Trophoblast cell (in vitro differentiated cells and primary cell): ENCODE data around the gene GCSAM.

Experiments used
- DNase-seq, 2 donors: peaks; one replicate each; pipeline ENCODE4 v3.0.0-alpha.2; 2016
- H2AFZ ChIP-seq: 2 replicates; pipeline ENCODE4 v1.6.1; 2013; ENCODE audit warnings: low read length, moderate library complexity, mild to moderate bottlenecking; ENCODE audit not compliant: insufficient read depth, poor library complexity
- H2AK5ac ChIP-seq: 2 replicates; pipeline ENCODE4 v1.6.1; 2013; ENCODE audit warnings: mild to moderate bottlenecking, low read length
- H2BK120ac ChIP-seq: 2 replicates; pipeline ENCODE4 v1.6.1; 2013; ENCODE audit warnings: low read length, mild to moderate bottlenecking, moderate library complexity; ENCODE audit not compliant: insufficient read depth, poor library complexity
- H2BK12ac ChIP-seq: 2 replicates; pipeline ENCODE4 v1.6.1; 2013; ENCODE audit warnings: mild to moderate bottlenecking, low read length, moderate library complexity
- H2BK5ac ChIP-seq: 2 replicates; pipeline ENCODE4 v1.6.1; 2013; ENCODE audit warnings: low read length, low read depth, moderate library complexity, mild to moderate bottlenecking; ENCODE audit not compliant: poor library complexity
- H3K14ac ChIP-seq: 2 replicates; pipeline ENCODE4 v1.6.1; 2013; ENCODE audit warnings: mild to moderate bottlenecking, low read length
- H3K18ac ChIP-seq: 2 replicates; pipeline ENCODE4 v1.6.1; 2013; ENCODE audit warnings: mild to moderate bottlenecking, low read length
- H3K23ac ChIP-seq: 2 replicates; pipeline ENCODE4 v1.6.1; 2013; ENCODE audit warnings: low read length
- H3K27ac ChIP-seq: 2 replicates; pipeline ENCODE4 v1.5.1; 2013; ENCODE audit warnings: low read depth, mild to moderate bottlenecking, inconsistent platforms, low read length, moderate library complexity
- H3K27me3 ChIP-seq: 2 replicates; pipeline ENCODE4 v1.6.1; 2013; ENCODE audit warnings: inconsistent platforms, mild to moderate bottlenecking, low read length, moderate library complexity; ENCODE audit not compliant: insufficient read depth
- H3K36me3 ChIP-seq, 2 experiments: 1 replicate in 1 of 2; 2 replicates in 1 of 2; pipeline ENCODE4 v1.6.1; 2013; ENCODE audit warnings: low read length in 2 of 2, mild to moderate bottlenecking in 2 of 2, moderate library complexity in 1 of 2; ENCODE audit not compliant: insufficient read depth in 2 of 2, control insufficient read depth in 1 of 2
- H3K4ac ChIP-seq: 2 replicates; pipeline ENCODE4 v1.6.1; 2013; ENCODE audit warnings: low read depth, mild to moderate bottlenecking, low read length, moderate library complexity
- H3K4me1 ChIP-seq, 2 experiments: 1 replicate in 1 of 2; 2 replicates in 1 of 2; pipeline ENCODE4 v1.6.1; 2013; ENCODE audit warnings: low read length in 2 of 2, mild to moderate bottlenecking in 2 of 2, moderate library complexity in 1 of 2; ENCODE audit not compliant: insufficient read depth in 2 of 2, control insufficient read depth in 1 of 2
- H3K4me2 ChIP-seq: 2 replicates; pipeline ENCODE4 v1.6.1; 2013; ENCODE audit warnings: inconsistent platforms, mild to moderate bottlenecking, low read length, moderate library complexity
- H3K4me3 ChIP-seq: 2 replicates; pipeline ENCODE4 v1.5.1; 2013; ENCODE audit warnings: mild to moderate bottlenecking, low read depth, low read length, inconsistent platforms
- H3K79me1 ChIP-seq: one replicate; pipeline ENCODE4 v1.6.1; 2013; ENCODE audit warnings: low read length
- H3K79me2 ChIP-seq: 2 replicates; pipeline ENCODE4 v1.6.1; 2013; ENCODE audit warnings: low read length, mild to moderate bottlenecking; ENCODE audit not compliant: control insufficient read depth, insufficient read depth, poor library complexity
- H3K9ac ChIP-seq: 2 replicates; pipeline ENCODE4 v1.6.1; 2013; ENCODE audit warnings: mild to moderate bottlenecking, low read length
- H3K9me3 ChIP-seq: 2 replicates; pipeline ENCODE4 v1.6.1; 2013; ENCODE audit warnings: low read depth, mild to moderate bottlenecking, control low read depth, inconsistent platforms, low read length; ENCODE audit not compliant: insufficient read depth
- H4K12ac ChIP-seq: 2 replicates; pipeline ENCODE4 v1.6.1; 2013; ENCODE audit warnings: low read depth, mild to moderate bottlenecking, low read length, moderate library complexity
- H4K8ac ChIP-seq: 2 replicates; pipeline ENCODE4 v1.6.1; 2013; ENCODE audit warnings: low read depth, mild to moderate bottlenecking, low read length, moderate library complexity
- H4K91ac ChIP-seq: one replicate; pipeline ENCODE4 v1.6.1; 2013; ENCODE audit warnings: low read depth, mild to moderate bottlenecking, low read length, moderate library complexity
- WGBS: extraction: QIAGEN DNeasy Blood & Tissue Kit; methylation state at CpG from one replicate; pipeline ENCODE4 v1.1.7; 2013; ENCODE audit warnings: missing lambda C conversion rate; ENCODE audit not compliant: insufficient read length, insufficient coverage; ENCODE audit errors: extremely low coverage; 5-methylcytosine and 5-hydroxymethylcytosine counted together

Gene GCSAM

GRCh38 chr3:112170046-112170445 is 37.0 kb upstream of the GCSAM start:
- Histone ChIP-seq H2BK120ac (no peak overlapping the region), H3K9me3 (peaks cover 5% of the 10 kb centered on the region), H3K79me1 (no peaks in the 10 kb centered on the region), H4K8ac (no peak overlapping the region), H3K4ac (no peak overlapping the region), H3K9ac (no peak overlapping the region), H3K4me2 (no peak overlapping the region), H2AFZ (no peak overlapping the region), H3K4me3 (no peak overlapping the region), H3K18ac (no peak overlapping the region), H3K79me2 (no peaks in the 10 kb centered on the region), H3K27ac (no peak overlapping the region), H3K14ac (no peak overlapping the region), H4K12ac (no peak overlapping the region), H3K27me3 (no peaks in the 10 kb centered on the region), H2BK12ac (no peak overlapping the region), H3K36me3 (no peaks in the 10 kb centered on the region), H3K23ac (no peak overlapping the region), H3K4me1 (no peaks in the 10 kb centered on the region), H2AK5ac (no peak overlapping the region), H2BK5ac (no peak overlapping the region), H4K91ac (no peak overlapping the region)
- DNase-seq: no peak
- no CpG with 5 or more reads among the region's 2 CpGs for WGBS

GRCh38 chr3:112167758-112168157 is 34.7 kb upstream of the GCSAM start:
- no peak overlapping the region for H2AFZ ChIP-seq
- no peak overlapping the region for H4K91ac ChIP-seq
- H2AK5ac ChIP-seq: no peak overlapping the region
- H3K27ac ChIP-seq: no peak overlapping the region
- H4K12ac ChIP-seq: no peak overlapping the region
- H3K4ac ChIP-seq: no peak overlapping the region
- no peak overlapping the region for H3K4me2 ChIP-seq
- H3K79me2 ChIP-seq: no peaks in the 10 kb centered on the region
- no peak overlapping the region for H2BK5ac ChIP-seq
- H3K36me3 ChIP-seq: no peaks in the 10 kb centered on the region
- H3K79me1 ChIP-seq: no peaks in the 10 kb centered on the region
- H4K8ac ChIP-seq: no peak overlapping the region
- H2BK12ac ChIP-seq: no peak overlapping the region
- H3K9ac ChIP-seq: no peak overlapping the region
- no peak overlapping the region for H2BK120ac ChIP-seq
- no peak overlapping the region for H3K23ac ChIP-seq
- no peak overlapping the region for H3K18ac ChIP-seq
- peaks cover 2% of the 10 kb centered on the region for H3K9me3 ChIP-seq
- H3K14ac ChIP-seq: no peak overlapping the region
- no peaks in the 10 kb centered on the region for H3K27me3 ChIP-seq
- no CpG with 5 or more reads among the region's 2 CpGs for WGBS
- no peak for DNase-seq
- no peaks in the 10 kb centered on the region for H3K4me1 ChIP-seq
- H3K4me3 ChIP-seq: no peak overlapping the region

GRCh38 chr3:112149136-112149535 is 16.1 kb upstream of the GCSAM start:
- Histone ChIP-seq H3K4me3 (no peak overlapping the region), H4K8ac (no peak overlapping the region), H3K23ac (no peak overlapping the region), H3K79me1 (no peaks in the 10 kb centered on the region), H3K79me2 (no peaks in the 10 kb centered on the region), H4K12ac (no peak overlapping the region), H2BK5ac (no peak overlapping the region), H2AK5ac (no peak overlapping the region), H3K9me3 (peaks cover 14% of the 10 kb centered on the region), H3K27ac (no peak overlapping the region), H2AFZ (no peak overlapping the region), H4K91ac (no peak overlapping the region), H3K36me3 (no peaks in the 10 kb centered on the region), H2BK12ac (no peak overlapping the region), H3K9ac (no peak overlapping the region), H3K4me2 (no peak overlapping the region), H3K4me1 (no peaks in the 10 kb centered on the region), H3K27me3 (no peaks in the 10 kb centered on the region), H2BK120ac (no peak overlapping the region), H3K14ac (no peak overlapping the region), H3K18ac (no peak overlapping the region), H3K4ac (no peak overlapping the region)
- no CpG with 5 or more reads among the region's 1 CpG for WGBS
- no peak for DNase-seq

- no peak overlapping the region for H4K91ac ChIP-seq
- H3K18ac ChIP-seq: no peak overlapping the region
- no peak overlapping the region for H2BK120ac ChIP-seq
- H3K79me1 ChIP-seq: no peaks in the 10 kb centered on the region
- H3K4ac ChIP-seq: no peak overlapping the region
- H3K9ac ChIP-seq: no peak overlapping the region
- H3K9me3 ChIP-seq: peaks cover 1% of the 10 kb centered on the region
- H3K27me3 ChIP-seq: no peaks in the 10 kb centered on the region
- no peak overlapping the region for H2BK12ac ChIP-seq
- no peak overlapping the region for H2AFZ ChIP-seq
- no peak overlapping the region for H3K23ac ChIP-seq
- no peaks in the 10 kb centered on the region for H3K36me3 ChIP-seq
- DNase-seq: no peak
- no peak overlapping the region for H3K4me3 ChIP-seq
- H3K4me1 ChIP-seq: no peaks in the 10 kb centered on the region
- H3K79me2 ChIP-seq: no peaks in the 10 kb centered on the region
- H3K4me2 ChIP-seq: no peak overlapping the region
- no peak overlapping the region for H3K14ac ChIP-seq
- no peak overlapping the region for H4K12ac ChIP-seq
- no peak overlapping the region for H3K27ac ChIP-seq
- WGBS: no CpG with 5 or more reads among the region's 1 CpG
- H2AK5ac ChIP-seq: no peak overlapping the region
- H4K8ac ChIP-seq: no peak overlapping the region
- H2BK5ac ChIP-seq: no peak overlapping the region
Observed at GRCh38 chr3:112143689-112144088, 10.6 kb upstream of the GCSAM start.
